GM12878 (cell line): ENCODE data around the gene TLR1. TPM values are rescaled to one million over a fixed set of nuclear protein-coding genes. Genes with fewer than 3 reads are reported as not detected.

Experiments
- CTCF ChIP-seq, 3 experiments: IDR thresholded peaks in 2 of 3; conservative IDR thresholded peaks in 1 of 3; 2 replicates each; pipeline ENCODE4 v1.5.1; 2011; ENCODE audit warnings: low read depth in 3 of 3, low read length in 3 of 3, mild to moderate bottlenecking in 3 of 3, control low read depth in 2 of 3, moderate library complexity in 2 of 3, inconsistent platforms in 1 of 3, mixed read lengths in 1 of 3; ENCODE audit not compliant: control insufficient read depth in 2 of 3, insufficient read depth in 1 of 3; ENCODE audit errors: extremely low read depth in 1 of 3
- E2F8 ChIP-seq: fragments of 450-650 bp; IDR thresholded peaks from 2 replicates; pipeline ENCODE4 v1.6.1; 2018; ENCODE audit warnings: mild to moderate bottlenecking, low read depth, moderate library complexity; ENCODE audit not compliant: partially characterized antibody
- EED ChIP-seq: sonication (generic); IDR thresholded peaks from 2 replicates; pipeline ENCODE4 v1.6.1; 2016; ENCODE audit warnings: antibody characterized with exemption, low read depth
- GATAD2B ChIP-seq: fragments of 450-650 bp; conservative IDR thresholded peaks from 2 replicates; pipeline ENCODE4 v1.6.1; 2017; ENCODE audit warnings: low read depth, mild to moderate bottlenecking, moderate library complexity
- IRF5 ChIP-seq: fragments of 450-650 bp; IDR thresholded peaks from 2 replicates; pipeline ENCODE4 v1.6.1; 2017; ENCODE audit warnings: borderline replicate concordance
- NFYB ChIP-seq: IDR thresholded peaks from 2 replicates; pipeline ENCODE4 v1.6.1; 2011; ENCODE audit warnings: low read depth, mild to moderate bottlenecking, low read length, improper control_type of control experiment, moderate library complexity; ENCODE audit not compliant: insufficient read depth
- PAX5 ChIP-seq: IDR thresholded peaks from 2 replicates; pipeline ENCODE4 v1.6.1; 2011; ENCODE audit warnings: low read depth, low read length, borderline replicate concordance
- POLR2A ChIP-seq: IDR thresholded peaks from 2 replicates; pipeline ENCODE4 v1.6.1; 2011; ENCODE audit warnings: low read depth, mild to moderate bottlenecking, low read length
- RCOR1 ChIP-seq: conservative IDR thresholded peaks from 2 replicates; pipeline ENCODE4 v1.6.1; 2012; ENCODE audit warnings: low read depth, low read length, improper control_type of control experiment
- SIN3A ChIP-seq: IDR thresholded peaks from 2 replicates; pipeline ENCODE4 v1.6.1; 2012; ENCODE audit warnings: low read depth, low read length, improper control_type of control experiment
- SMAD5 ChIP-seq: IDR thresholded peaks from 2 replicates; pipeline ENCODE4 v1.6.1; 2016; ENCODE audit warnings: antibody characterized with exemption, low read depth
- YY1 ChIP-seq: IDR thresholded peaks from 2 replicates; pipeline ENCODE4 v1.6.1; 2011; ENCODE audit warnings: low read depth, mild to moderate bottlenecking, low read length
- ZBTB11 ChIP-seq: fragments of 450-650 bp; formaldehyde crosslinking; IDR thresholded peaks from 2 replicates; pipeline ENCODE4 v1.5.0; 2022; ENCODE audit warnings: mild to moderate bottlenecking, missing genetic modification characterization
- ZBTB4 ChIP-seq: fragments of 450-650 bp; formaldehyde crosslinking; IDR thresholded peaks from 2 replicates; pipeline ENCODE4 v1.4.0; 2022; ENCODE audit warnings: mild to moderate bottlenecking, moderate library complexity
- polyA plus RNA-seq, 11 experiments: library from polyadenylated mRNA; depleted of rRNA in 4 of 11; unstranded in 6 of 11; stranded (reverse) in 5 of 11; fragments of >200 nt; fragmentation: Nextera tagmentation in 4 of 11; fragmentation: Illumina TruSeq in 1 of 11; extraction: Ambion mirVana in 4 of 11; extraction: Trizol in 1 of 11; gene quantifications; 1 replicate in 1 of 11; 2 replicates in 10 of 11; pipeline versions ENCODE4 v1.2.1 to v1.2.3, GENCODE V29; 2011 to 2016; ENCODE audit warnings: inconsistent platforms in 2 of 11, missing spikeins in 2 of 11, low read depth in 1 of 11
- total RNA-seq, 4 experiments: library from RNA; depleted of rRNA in 3 of 4; stranded (reverse); fragments of >200 nt in 3 of 4; fragmentation: Illumina TruSeq in 1 of 4; extraction: Trizol in 1 of 4; gene quantifications; 2 replicates each; pipeline versions ENCODE4 v1.2.1 to v1.2.3, GENCODE V29; 2013 to 2021

Gene TLR1
- total and polyA plus RNA-seq, 10 of the 15 experiments (the other 5 are each of a cell fraction or from before 2014, with no cell fraction given), result 9.3 to 57.1 (median 20.4) TPM

- TF ChIP-seq IRF5, result no peak
- 0 out of 2 replicates have a peak, but pooled peaks have one; percentile 23 for TF ChIP-seq YY1
- TF ChIP-seq SMAD5, result no peak
- no peak for TF ChIP-seq POLR2A
- TF ChIP-seq RCOR1, result no peak
- no peak for TF ChIP-seq CTCF (IDR thresholded peaks at IDR 0.05 in 2 of 3, conservative IDR thresholded peaks at IDR 0.05 in 1 of 3; ENCODE audit: control insufficient read depth in 2 of 3, extremely low read depth in 1 of 3, insufficient read depth in 1 of 3, low read depth in 3 of 3, low read length in 3 of 3)
- TF ChIP-seq NFYB, result no peak
- TF ChIP-seq PAX5, result peak; percentile 65
- peak; percentile 88 for TF ChIP-seq EED
- TF ChIP-seq E2F8, result no peak
- TF ChIP-seq ZBTB4 (CRISPR knock-in tag), result no peak
- TF ChIP-seq ZBTB11 (CRISPR knock-in tag), result no peak
- no peak for TF ChIP-seq SIN3A
- TF ChIP-seq GATAD2B, result peak; percentile 60; the same call in 1 of the 2 replicates
Measured at GRCh38 chr4:38820329-38821061, 15.9 kb upstream of the TLR1 start (continued).
